Endothelial cell of umbilical vein (primary cell): ENCODE data around the gene DAGLB. TPM values are rescaled to one million over a fixed set of nuclear protein-coding genes. Genes with fewer than 3 reads are reported as not detected.
A peak's percentile ranks its signal among the peaks of the same experiment; 100 is the strongest.

Source experiments
- BruUV-seq: library from RNA; stranded (reverse); fragments of 400-500 nt; replicated peaks from 2 replicates; lab custom pipeline; 2021; lab: Mats Ljungman, UMichigan
- CTCF ChIA-PET: fragments of 300-600, 350-600 bp; sonication (Branson Sonifier 250); formaldehyde crosslinking; loops from one replicate; lab custom pipeline; 2021; ENCODE audit warnings: antibody characterized with exemption, inconsistent platforms; lab: Charles Lee
- POLR2A ChIA-PET: fragments of 300-600, 350-600 bp; sonication (Branson Sonifier 250); formaldehyde crosslinking; loops from one replicate; lab custom pipeline; 2021; ENCODE audit warnings: antibody characterized with exemption, inconsistent platforms; lab: Charles Lee
- DNase-seq: peaks from one replicate; pipeline ENCODE4 v3.0.0-alpha.2; 2011; ENCODE audit warnings: low read depth, low spot score
- FAIRE-seq: peaks from 2 replicates; lab custom pipeline; 2011; peaks lifted over from hg19 to GRCh38; lab: Jason Lieb, UNC
- H2AFZ ChIP-seq: 2 replicates; pipeline ENCODE4 v1.6.0; 2012; ENCODE audit warnings: low read depth, low read length, control low read depth, inconsistent platforms
- H3K27ac ChIP-seq: 2 replicates; pipeline ENCODE4 v1.5.1; 2011; ENCODE audit warnings: low read depth, mild to moderate bottlenecking, control low read depth, low read length, moderate library complexity; ENCODE audit not compliant: insufficient read depth
- H3K27me3 ChIP-seq, 2 experiments: 2 replicates each; pipeline versions ENCODE4 v1.6.0 to v1.6.1; 2011; ENCODE audit warnings: low read length in 2 of 2, mixed read lengths in 1 of 2; ENCODE audit not compliant: control insufficient read depth in 2 of 2, insufficient read depth in 2 of 2
- H3K36me3 ChIP-seq, 2 experiments: 2 replicates in 1 of 2; 3 replicates in 1 of 2; pipeline ENCODE4 v1.5.1; 2011; ENCODE audit warnings: low read length in 2 of 2, mild to moderate bottlenecking in 1 of 2, moderate library complexity in 1 of 2; ENCODE audit not compliant: control insufficient read depth in 2 of 2, insufficient read depth in 2 of 2; ENCODE audit errors: extremely low read depth in 1 of 2
- H3K4me1 ChIP-seq: 3 replicates; pipeline ENCODE4 v1.5.1; 2011; ENCODE audit warnings: mild to moderate bottlenecking, low read length; ENCODE audit not compliant: control insufficient read depth, insufficient read depth; ENCODE audit errors: extremely low read depth
- H3K4me2 ChIP-seq: 2 replicates; pipeline ENCODE4 v1.6.1; 2011; ENCODE audit warnings: low read length, control low read depth, mixed read lengths; ENCODE audit not compliant: insufficient read depth
- H3K4me3 ChIP-seq, 3 experiments: fragments of 200-600 bp in 1 of 3; sonication (generic), shearing (Covaris generic) in 1 of 3; replicated peaks in 1 of 3; 2 replicates each; pipeline ENCODE4 v1.5.1; 2011 to 2016; ENCODE audit warnings: control low read depth in 3 of 3, low read length in 3 of 3, mild to moderate bottlenecking in 2 of 3, inconsistent platforms in 1 of 3, low read depth in 1 of 3, moderate library complexity in 1 of 3; ENCODE audit not compliant: insufficient read depth in 1 of 3
- H3K79me2 ChIP-seq: 2 replicates; pipeline ENCODE4 v1.6.0; 2012; ENCODE audit warnings: low read length, inconsistent platforms; ENCODE audit not compliant: control insufficient read depth, insufficient read depth
- H3K9ac ChIP-seq: replicated peaks from 2 replicates; pipeline ENCODE3; 2011; ENCODE audit warnings: low read length, control low read depth; ENCODE audit not compliant: insufficient read depth; ENCODE audit errors: extremely low read depth
- H3K9me1 ChIP-seq: replicated peaks from 3 replicates; pipeline ENCODE4 v1.6.0; 2011; ENCODE audit warnings: mild to moderate bottlenecking, low read length; ENCODE audit not compliant: control insufficient read depth, insufficient read depth; ENCODE audit errors: extremely low read depth
- H3K9me3 ChIP-seq: replicated peaks from 2 replicates; pipeline ENCODE4 v1.5.1; 2012; ENCODE audit warnings: low read length, inconsistent platforms; ENCODE audit not compliant: control insufficient read depth, insufficient read depth
- H4K20me1 ChIP-seq: replicated peaks from 2 replicates; pipeline ENCODE3; 2011; ENCODE audit warnings: mild to moderate bottlenecking, low read length; ENCODE audit not compliant: control insufficient read depth, insufficient read depth; ENCODE audit errors: extremely low read depth
- CTCF ChIP-seq, 2 donors: IDR thresholded peaks; 1 replicate in 1 of 2; 2 replicates in 1 of 2; pipeline ENCODE4 v1.5.1; 2011; ENCODE audit warnings: low read length in 2 of 2, mild to moderate bottlenecking in 2 of 2, moderate library complexity in 2 of 2, control low read depth in 1 of 2, inconsistent platforms in 1 of 2, low read depth in 1 of 2; ENCODE audit not compliant: insufficient read depth in 1 of 2; ENCODE audit errors: extremely low read depth in 1 of 2
- FOS ChIP-seq: IDR thresholded peaks from 2 replicates; pipeline ENCODE4 v1.6.1; 2011; ENCODE audit warnings: mild to moderate bottlenecking, low read length, moderate library complexity, borderline replicate concordance; ENCODE audit not compliant: insufficient read depth
- GATA2 ChIP-seq: IDR thresholded peaks from 2 replicates; pipeline ENCODE4 v1.7.0; 2011; ENCODE audit warnings: low read depth, mild to moderate bottlenecking, moderate library complexity, mixed read lengths, low read length; ENCODE audit not compliant: insufficient read length, insufficient read depth
- JUN ChIP-seq: IDR thresholded peaks from 2 replicates; pipeline ENCODE4 v1.6.1; 2011; ENCODE audit warnings: borderline replicate concordance, low read depth; ENCODE audit not compliant: insufficient read length, insufficient read depth
- dilution Hi-C: fragments of 300-500 bp; cut with MboI; formaldehyde crosslinking; loops from one replicate; pipeline ENCODE4 v1.15.0; 2019; ENCODE audit warnings: low sequenced_read_pairs; ENCODE audit not compliant: extremely low pct_ligation_motif_present
- intact Hi-C: fragments of 100-400 bp; cut with micrococcal nuclease; formaldehyde crosslinking; loops from one replicate; pipeline ENCODE4 v1.10.0; 2022
- polyA plus RNA-seq, 4 experiments: library from polyadenylated mRNA; depleted of rRNA in 3 of 4; stranded (reverse) in 3 of 4; unstranded in 1 of 4; fragments of >200 nt; gene quantifications; 2 replicates each; pipeline versions ENCODE4 v1.2.1 to v1.2.3, GENCODE V29; 2011 to 2012; ENCODE audit warnings: missing spikeins in 1 of 4
- total RNA-seq: library from RNA; stranded (reverse); gene quantifications from 2 replicates; pipeline ENCODE4 v1.2.3, GENCODE V29; 2021

Gene DAGLB
- total and polyA plus RNA-seq, 2 donors (not counting 3 experiments of a cell fraction or from before 2014, with no cell fraction given): 28.2 to 48.2 TPM

GRCh38 chr7:6446838-6447580, 745 bp downstream of the DAGLB start:
- dilution Hi-C loops: no loop called here
- TF ChIP-seq GATA2 (peak; percentile 23), JUN (peak; percentile 13), FOS (peak; percentile 63), CTCF (IDR thresholded peaks at IDR 0.05; ENCODE audit: extremely low read depth in 1 of 2, insufficient read depth in 1 of 2, low read depth in 1 of 2, low read length in 2 of 2) (no peak)
- Histone ChIP-seq H3K27ac (peak overlapping the region; percentile 70), H3K9me3 (no peaks in the 10 kb centered on the region), H2AFZ (peak overlapping the region; percentile 51), H3K9me1 (no peaks in the 10 kb centered on the region), H3K27me3 (no peaks in the 10 kb centered on the region), H3K9ac (peak overlapping the region; percentile 91), H3K4me2 (peak overlapping the region; percentile 41), H3K79me2 (peaks cover 35% of the 10 kb centered on the region), H3K4me3 (peak overlapping the region; percentile 57 to 100 (median 76)), H3K4me1 (peaks cover 10% of the 10 kb centered on the region), H4K20me1 (no peaks in the 10 kb centered on the region), H3K36me3 (peaks cover 4 to 6% of the 10 kb centered on the region in 2 experiments)
- FAIRE-seq (peak; percentile 95), DNase-seq (peak; percentile 90)
- POLR2A ChIA-PET: no interaction called here
- BruUV-seq: no TSS peak
- intact Hi-C loops: no loop called here
- CTCF ChIA-PET: interaction anchor here (0.7 to 1.0 kb wide), 4 partner anchors 9 to 20 kb away, joined by 3 to 4 read pairs (median 3); no protein-coding TSS in a partner anchor
